ENCODE data around the gene MGST3.

- TF ChIP-seq CTCF (IDR thresholded peaks at IDR 0.05), result no peak
- no peak for TF ChIP-seq POLR2A (IDR thresholded peaks at IDR 0.05)
These were observed 20.2 kb upstream of the MGST3 start for GRCh38 chr1:165610866-165611265.

Data from uterus (tissue), 2 donors.